Immature natural killer cell (primary cell): ENCODE measurements around the gene CDKN2D. TPM values are rescaled to one million over a fixed set of nuclear protein-coding genes. Genes with fewer than 3 reads are reported as not detected.

ENCODE experiments used
- DNase-seq, 3 donors: peaks; one replicate each; pipeline ENCODE4 v3.0.0; 2022; ENCODE audit warnings: mixed read lengths in 1 of 3
- H3K27ac Mint-ChIP-seq, 6 donors: one replicate each; pipeline ENCODE4 v1.8.0; 2020; ENCODE audit warnings: mixed read lengths in 6 of 6, mild to moderate bottlenecking in 5 of 6, inconsistent platforms in 4 of 6, moderate library complexity in 3 of 6
- H3K27me3 Mint-ChIP-seq, 3 donors: one replicate each; pipeline ENCODE4 v1.8.0; 2020 to 2021; ENCODE audit warnings: low read depth in 3 of 3, mild to moderate bottlenecking in 3 of 3, mixed read lengths in 3 of 3, moderate library complexity in 3 of 3, inconsistent platforms in 1 of 3
- H3K36me3 Mint-ChIP-seq, 3 donors: one replicate each; pipeline ENCODE4 v1.8.0; 2020; ENCODE audit warnings: mixed read lengths in 3 of 3, inconsistent platforms in 2 of 3, mild to moderate bottlenecking in 2 of 3
- H3K4me1 Mint-ChIP-seq, 2 donors: one replicate each; pipeline ENCODE4 v1.8.0; 2020; ENCODE audit warnings: inconsistent platforms in 2 of 2, mild to moderate bottlenecking in 2 of 2, mixed read lengths in 2 of 2, moderate library complexity in 1 of 2
- H3K4me3 Mint-ChIP-seq, 5 donors: one replicate each; pipeline ENCODE4 v1.8.0; 2020; ENCODE audit warnings: mild to moderate bottlenecking in 5 of 5, mixed read lengths in 5 of 5, inconsistent platforms in 3 of 5, moderate library complexity in 3 of 5
- H3K9me3 Mint-ChIP-seq, 6 donors: one replicate each; pipeline ENCODE4 v1.8.0; 2020; ENCODE audit warnings: mild to moderate bottlenecking in 6 of 6, mixed read lengths in 6 of 6, inconsistent platforms in 4 of 6, moderate library complexity in 3 of 6
- polyA plus RNA-seq, 3 donors: library from polyadenylated mRNA; unstranded; fragments of 300-500 nt; fragmentation: Illumina TruSeq; gene quantifications; one replicate each; pipeline ENCODE4 v1.2.3, GENCODE V29; 2021

CDKN2D gene
- polyA plus RNA-seq, 3 donors from 2014 or later = 253 to 474 (median 308) TPM

DNA sequence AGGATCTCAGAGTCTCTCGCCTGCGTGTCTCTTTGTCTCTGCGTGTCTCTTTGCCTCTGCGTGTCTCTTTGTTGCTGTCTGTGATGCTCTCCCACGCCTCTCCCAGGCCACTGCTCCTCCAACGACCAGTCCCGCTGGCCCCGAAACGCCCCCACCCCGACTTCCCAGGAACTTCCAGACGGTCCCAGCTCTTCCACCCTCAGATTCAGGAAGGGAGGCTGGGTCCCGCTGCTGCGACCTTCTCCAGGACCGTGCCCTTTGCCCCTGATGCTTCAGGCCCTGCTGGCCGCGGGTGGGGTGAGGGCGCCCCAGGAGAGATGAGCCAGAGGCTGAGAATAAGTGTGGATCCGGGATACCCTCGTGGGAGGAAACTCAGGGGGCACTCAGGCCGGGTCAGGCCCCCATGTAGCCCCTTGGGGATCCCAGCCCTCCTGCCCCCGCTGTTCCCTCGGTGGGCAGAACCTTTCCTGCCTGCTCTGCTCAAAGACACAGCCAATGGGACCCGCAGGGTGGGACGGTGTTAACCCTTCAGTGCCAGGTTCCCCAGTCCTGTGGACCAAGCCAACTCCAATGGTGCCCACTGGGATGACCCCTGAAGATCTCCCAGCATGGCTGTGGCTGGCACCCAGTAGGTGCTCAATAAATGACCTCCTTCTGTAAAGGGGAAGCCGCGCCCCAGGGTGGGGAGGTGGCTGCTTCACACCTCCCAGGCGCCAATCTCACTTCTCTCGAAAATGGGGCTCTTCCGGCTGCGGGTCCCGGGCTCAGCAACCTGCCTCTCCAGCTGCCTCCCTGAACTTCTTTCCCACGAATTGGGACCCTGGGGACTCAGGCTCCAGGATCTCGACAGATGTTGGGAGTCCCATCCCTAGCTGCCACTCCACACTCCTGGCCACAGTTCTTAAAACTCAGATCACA, 50.1 kb downstream of the CDKN2D start:
- H3K4me3 Mint-ChIP-seq = peak overlapping the region; percentile 92 to 99 (median 93)
- peak; percentile 80 to 81 (median 80) for DNase-seq
- no peaks in the 10 kb centered on the region for H3K9me3 Mint-ChIP-seq
- H3K27me3 Mint-ChIP-seq = peaks cover 35 to 73% (median 60%) of the 10 kb centered on the region in 3 donors
- peak overlapping the region; percentile 93 to 100 (median 100) for H3K27ac Mint-ChIP-seq
- peaks cover 56 to 63% of the 10 kb centered on the region in 2 donors for H3K4me1 Mint-ChIP-seq
- peaks cover 14 to 24% (median 17%) of the 10 kb centered on the region in 3 donors for H3K36me3 Mint-ChIP-seq

DNA sequence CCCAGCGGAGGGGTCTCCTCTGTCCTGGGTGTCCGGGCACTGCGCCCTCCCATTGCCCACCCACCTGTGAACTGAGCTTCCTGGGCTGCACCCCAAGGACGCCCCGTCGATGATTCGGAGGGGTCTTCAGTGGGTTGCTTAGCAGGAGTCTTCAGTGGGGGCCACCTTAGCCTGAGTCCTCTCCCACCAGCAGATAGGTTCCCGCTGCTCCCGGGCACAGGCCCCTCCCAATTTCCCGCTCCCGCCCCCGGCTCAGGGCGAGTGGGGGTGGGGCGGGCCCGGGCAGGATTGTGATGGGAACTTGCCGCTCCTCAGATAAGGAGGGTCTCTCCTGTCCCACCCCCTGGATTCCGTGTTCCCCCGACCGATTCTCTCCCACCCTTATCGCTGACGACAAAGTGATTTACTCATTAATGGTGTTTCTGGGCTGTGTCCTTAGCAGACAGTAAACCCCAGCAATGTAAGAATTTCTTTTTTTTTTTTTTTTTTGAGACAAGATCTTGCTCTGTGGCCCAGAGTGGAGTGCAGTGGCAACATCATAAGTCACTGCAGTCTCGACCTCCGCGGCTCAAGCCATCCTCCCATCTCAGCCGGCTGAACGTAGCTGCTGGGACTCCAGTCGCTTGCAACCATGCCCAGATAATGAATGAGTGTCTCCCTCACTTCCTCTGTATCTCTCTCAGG, 50.9 kb downstream of the CDKN2D start:
- Mint-ChIP-seq H3K27ac (peak overlapping the region; percentile 93 to 100 (median 100)), H3K4me3 (peak overlapping the region; percentile 92 to 99 (median 93)), H3K36me3 (peaks cover 22 to 32% (median 25%) of the 10 kb centered on the region in 3 donors), H3K4me1 (peaks cover 56 to 64% of the 10 kb centered on the region in 2 donors), H3K9me3 (no peaks in the 10 kb centered on the region), H3K27me3 (peaks cover 41 to 77% (median 63%) of the 10 kb centered on the region in 3 donors)
- DNase-seq = peak; percentile 70 to 75 (median 75)

DNA sequence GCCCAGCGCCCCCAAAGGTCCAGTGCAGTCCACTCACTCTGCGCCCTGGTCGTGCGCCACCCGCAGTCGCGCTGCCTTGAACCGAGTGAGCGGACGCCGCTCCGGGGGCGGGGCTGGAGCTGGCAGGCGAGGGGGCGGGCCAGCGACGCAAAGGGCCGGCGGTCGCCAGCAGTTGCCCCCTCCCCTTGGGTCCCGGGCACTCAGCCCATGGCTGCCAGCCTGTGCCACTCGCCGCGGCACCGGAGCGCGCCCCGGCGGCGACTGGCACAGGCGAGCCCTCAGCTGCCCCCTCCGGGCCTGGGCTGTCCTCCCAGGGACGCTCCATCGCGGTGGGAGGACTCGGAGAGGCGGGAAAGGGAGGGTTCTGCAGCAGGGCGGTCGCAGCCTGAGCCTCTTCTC, 51.4 kb downstream of the CDKN2D start, which contains the start of gene S1PR5:
Gene S1PR5 (minus strand): TSS at position 87 of the 399 bp plus-strand sequence. CDS start 2,436 bp downstream, outside the sequence.
- peak; percentile 73 to 78 (median 74) for DNase-seq
- Mint-ChIP-seq H3K27ac (peak within 1 kb of the TSS; percentile 98 to 100 (median 100)), H3K36me3 (peaks cover 26 to 34% (median 26%) of the 10 kb centered on the region in 3 donors), H3K4me1 (peaks cover 59 to 65% of the 10 kb centered on the region in 2 donors), H3K27me3 (peaks cover 42 to 77% (median 67%) of the 10 kb centered on the region in 3 donors), H3K9me3 (no peaks in the 10 kb centered on the region), H3K4me3 (peak within 1 kb of the TSS; percentile 92 to 99 (median 93))

DNA sequence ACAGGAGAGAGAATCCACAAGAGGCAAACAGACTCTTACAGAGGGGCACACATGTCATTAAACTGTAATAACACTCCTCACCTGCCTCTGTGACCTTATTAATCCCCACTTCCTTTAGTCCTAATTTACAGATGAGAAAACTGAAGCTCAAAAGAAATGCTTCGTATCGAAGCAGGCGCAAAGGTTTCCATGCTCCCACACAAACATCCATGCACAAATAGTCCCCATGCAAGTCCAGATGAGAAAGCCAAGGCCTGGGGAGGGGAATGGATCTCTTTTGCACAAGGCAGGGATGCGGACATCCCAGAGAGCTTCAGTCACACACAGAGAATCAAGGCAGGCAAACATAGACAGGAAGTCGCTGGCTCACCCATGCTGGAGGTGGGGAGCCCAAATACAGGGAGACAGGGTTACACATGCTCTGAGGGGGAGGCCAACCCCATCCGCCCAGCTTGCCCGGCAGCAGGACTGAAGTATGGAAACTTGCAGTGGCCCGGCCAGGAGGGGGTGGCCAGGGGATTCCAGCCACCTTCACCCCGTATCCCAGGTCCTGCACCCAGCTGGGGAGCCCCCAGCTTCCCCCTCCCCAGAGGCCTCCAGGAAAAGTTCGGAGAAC, 52.0 kb downstream of the CDKN2D start:
- no peaks in the 10 kb centered on the region for H3K9me3 Mint-ChIP-seq
- peaks cover 26 to 34% (median 30%) of the 10 kb centered on the region in 3 donors for H3K36me3 Mint-ChIP-seq
- H3K4me3 Mint-ChIP-seq = peak overlapping the region; percentile 90 to 94 (median 93)
- H3K27me3 Mint-ChIP-seq = peaks cover 39 to 75% (median 70%) of the 10 kb centered on the region in 3 donors
- H3K27ac Mint-ChIP-seq = peak overlapping the region; percentile 96 to 99 (median 98)
- peak; percentile 57 to 60 (median 59) for DNase-seq
- peaks cover 58 to 65% of the 10 kb centered on the region in 2 donors for H3K4me1 Mint-ChIP-seq

Other genes starting within 250 kb of the CDKN2D start
- gene RAVER1, start 235.4 kb downstream of the CDKN2D start, polyA plus RNA-seq = 10 to 100 TPM in 1 of 3 donors, 1 to 10 TPM in 2; 8.7 to 31.5 (median 9.7) TPM
- gene ICAM3, start 229.4 kb downstream of the CDKN2D start, polyA plus RNA-seq = 100 to 1,000 TPM; 263 to 292 (median 280) TPM
- 100 to 1,000 TPM in 1 of 3 donors, 10 to 100 TPM in 2; 33.6 to 105 (median 40.6) TPM for gene TYK2, start 188.4 kb downstream of the CDKN2D start, polyA plus RNA-seq
- gene CDC37, start 165.4 kb downstream of the CDKN2D start, polyA plus RNA-seq = 100 to 1,000 TPM in 1 of 3 donors, 10 to 100 TPM in 2; 46.5 to 100 (median 62.7) TPM
- 10 to 100 TPM; 10.4 to 22.6 (median 11.1) TPM for gene PDE4A, start 148.4 kb downstream of the CDKN2D start, polyA plus RNA-seq
- 10 to 100 TPM; 49.2 to 86.9 (median 71.6) TPM for gene KEAP1, start 65.6 kb downstream of the CDKN2D start, polyA plus RNA-seq
- gene S1PR5, start 51.5 kb downstream of the CDKN2D start, polyA plus RNA-seq = 100 to 1,000 TPM; 383 to 659 (median 399) TPM
- gene ATG4D, start 25.1 kb downstream of the CDKN2D start, polyA plus RNA-seq = 10 to 100 TPM; 13.9 to 42.1 (median 16.1) TPM
- gene KRI1, start 3.0 kb downstream of the CDKN2D start, polyA plus RNA-seq = 10 to 100 TPM in 2 of 3 donors, 1 to 10 TPM in 1; 5.7 to 44.4 (median 10.1) TPM
- 1 to 10 TPM in 1 of 3 donors, not detected in 2; 1.8 TPM for gene AP1M2, start 18.3 kb upstream of the CDKN2D start, polyA plus RNA-seq
- gene SLC44A2, start 56.6 kb upstream of the CDKN2D start, polyA plus RNA-seq = 100 to 1,000 TPM; 195 to 449 (median 327) TPM
- 100 to 1,000 TPM in 1 of 3 donors, 10 to 100 TPM in 2; 33.7 to 107 (median 52.2) TPM for gene ILF3, start 85.4 kb upstream of the CDKN2D start, polyA plus RNA-seq
- 10 to 100 TPM; 25.5 to 48.1 (median 33.7) TPM for gene QTRT1, start 132.5 kb upstream of the CDKN2D start, polyA plus RNA-seq
- gene DNM2, start 149.1 kb upstream of the CDKN2D start, polyA plus RNA-seq = 100 to 1,000 TPM in 1 of 3 donors, 10 to 100 TPM in 2; 62.9 to 170 (median 92.7) TPM